HG03439 (cell line): ENCODE results near the gene CAMKMT.
"Not testable (repeated sequence)": the region's sequence is repeated elsewhere in the genome, so short reads cannot be mapped to it uniquely, and the experiment has no call there.

ENCODE experiments used
- ATAC-seq: cut with Tn5 transposase; IDR thresholded peaks from one replicate; pipeline ENCODE4 v1.9.1; 2021; ENCODE audit warnings: mild to moderate bottlenecking, moderate library complexity; ENCODE audit not compliant: unreplicated experiment

CAMKMT gene

GRCh38 chr2:44580875-44581515 is 219.2 kb downstream of the CAMKMT start:
- no peak for ATAC-seq

- no peak for ATAC-seq
Observed at GRCh38 chr2:44582363-44583008, 220.7 kb downstream of the CAMKMT start.

- ATAC-seq: not testable (repeated sequence)
Observed at GRCh38 chr2:44595615-44596014, 233.9 kb downstream of the CAMKMT start.

GRCh38 chr2:44596537-44597320 is 235.0 kb downstream of the CAMKMT start:
- peak; percentile 72 for ATAC-seq

GRCh38 chr2:44598330-44599119 is 236.8 kb downstream of the CAMKMT start:
- ATAC-seq: no peak

- ATAC-seq: peak; percentile 49
Observed at GRCh38 chr2:44599130-44599529, 237.4 kb downstream of the CAMKMT start.

- ATAC-seq: no peak
Observed at GRCh38 chr2:44602446-44602845, 240.7 kb downstream of the CAMKMT start.

GRCh38 chr2:44605511-44605910 is 243.8 kb downstream of the CAMKMT start:
- ATAC-seq: no peak

- ATAC-seq: no peak
Observed at GRCh38 chr2:44612276-44612675, 250.5 kb downstream of the CAMKMT start.

GRCh38 chr2:44614940-44615339 is 253.2 kb downstream of the CAMKMT start:
- no peak for ATAC-seq

- no peak for ATAC-seq
Observed at GRCh38 chr2:44615950-44616518, 254.3 kb downstream of the CAMKMT start.

GRCh38 chr2:44616667-44617155 is 255.0 kb downstream of the CAMKMT start:
- ATAC-seq: peak; percentile 68

GRCh38 chr2:44618251-44619023 is 256.7 kb downstream of the CAMKMT start:
- no peak for ATAC-seq

GRCh38 chr2:44620189-44620990 is 258.6 kb downstream of the CAMKMT start:
- no peak for ATAC-seq

- ATAC-seq: no peak
Observed at GRCh38 chr2:44623622-44624351, 262.0 kb downstream of the CAMKMT start.

- ATAC-seq: no peak
Observed at GRCh38 chr2:44628297-44628696, 266.6 kb downstream of the CAMKMT start.

GRCh38 chr2:44632931-44633689 is 271.4 kb downstream of the CAMKMT start:
- no peak for ATAC-seq

GRCh38 chr2:44635725-44636124 is 274.0 kb downstream of the CAMKMT start:
- no peak for ATAC-seq
